K562 (cell line): ENCODE measurements around the gene TMEM185B. TPM values are rescaled to one million over a fixed set of nuclear protein-coding genes. Genes with fewer than 3 reads are reported as not detected.

Experiments
- CHAMP1 ChIP-seq: fragments of 450-650 bp; IDR thresholded peaks from 2 replicates; pipeline ENCODE4 v1.6.1; 2016; ENCODE audit warnings: mild to moderate bottlenecking
- CTBP1 ChIP-seq: fragments of 450-650 bp; IDR thresholded peaks from 2 replicates; pipeline ENCODE4 v1.6.1; 2016; ENCODE audit warnings: borderline replicate concordance
- CTCFL ChIP-seq: IDR thresholded peaks from 2 replicates; pipeline ENCODE4 v1.6.1; 2011; ENCODE audit warnings: borderline replicate concordance, low read depth, mild to moderate bottlenecking, moderate library complexity, low read length; ENCODE audit not compliant: insufficient read depth, poor library complexity, severe bottlenecking
- DPF2 ChIP-seq: fragments of 450-650 bp; IDR thresholded peaks from 2 replicates; pipeline ENCODE4 v1.6.1; 2016
- FOSL1 ChIP-seq: fragments of 200-800 bp; sonication (Bioruptor generic); conservative IDR thresholded peaks from 2 replicates; pipeline ENCODE4 v1.6.1; 2016; ENCODE audit warnings: missing genetic modification characterization, missing compliant biosample characterization
- HNRNPUL1 ChIP-seq: fragments of 200-400 bp; formaldehyde crosslinking; IDR thresholded peaks from 2 replicates; pipeline ENCODE4 v1.6.1; 2017; ENCODE audit warnings: low read length
- NFIC ChIP-seq: fragments of 450-650 bp; IDR thresholded peaks from 2 replicates; pipeline ENCODE4 v1.6.1; 2017; ENCODE audit warnings: mild to moderate bottlenecking, inconsistent platforms
- PHTF2 ChIP-seq: fragments of 250-450 bp; sonication (Bioruptor Pico); IDR thresholded peaks from 2 replicates; pipeline ENCODE4 v1.5.0; 2021; ENCODE audit warnings: mild to moderate bottlenecking
- POLR2AphosphoS5 ChIP-seq: IDR thresholded peaks from 2 replicates; pipeline ENCODE4 v1.6.1; 2011; ENCODE audit warnings: mild to moderate bottlenecking, low read depth, low read length, moderate library complexity; ENCODE audit not compliant: control insufficient read depth, insufficient read depth
- SAP30 ChIP-seq: fragments of 200-600 bp; sonication (generic); IDR thresholded peaks from 2 replicates; pipeline ENCODE4 v1.6.1; 2012; ENCODE audit warnings: borderline replicate concordance, low read depth, mild to moderate bottlenecking, moderate library complexity, low read length, control low read depth, inconsistent platforms; ENCODE audit not compliant: insufficient read depth, poor library complexity, severe bottlenecking
- TRIM28 ChIP-seq: fragments of 450-650 bp; IDR thresholded peaks from 2 replicates; pipeline ENCODE4 v1.6.1; 2017
- XRCC4 ChIP-seq: IDR thresholded peaks from one replicate; pipeline ENCODE4 v1.6.1; 2011; ENCODE audit not compliant: insufficient read depth, insufficient read length; ENCODE audit errors: extremely low read depth
- ZNF263 ChIP-seq: sonication (generic); formaldehyde crosslinking; IDR thresholded peaks from 2 replicates; pipeline ENCODE4 v1.8.0; 2022; ENCODE audit warnings: mild to moderate bottlenecking, missing genetic modification reagents, borderline replicate concordance
- ZNF778 ChIP-seq: fragments of 450-650 bp; formaldehyde crosslinking; IDR thresholded peaks from 2 replicates; pipeline ENCODE4 v1.4.0; 2020; ENCODE audit warnings: mild to moderate bottlenecking, moderate library complexity
- polyA plus RNA-seq, 8 experiments: library from polyadenylated mRNA; depleted of rRNA in 4 of 8; stranded (reverse) in 5 of 8; unstranded in 3 of 8; fragments of >200 nt; fragmentation: Nextera tagmentation in 2 of 8; fragmentation: Illumina TruSeq in 1 of 8; extraction: Ambion mirVana in 2 of 8; extraction: Trizol in 1 of 8; gene quantifications; 2 replicates each; pipeline versions ENCODE4 v1.2.1 to v1.2.3, GENCODE V29; 2011 to 2014; ENCODE audit warnings: inconsistent platforms in 1 of 8, missing spikeins in 1 of 8
- total RNA-seq, 7 experiments: library from RNA; depleted of rRNA in 6 of 7; stranded (reverse); fragments of >200 nt in 6 of 7; fragmentation: Illumina TruSeq in 2 of 7; extraction: Trizol in 2 of 7; gene quantifications; 2 replicates each; pipeline versions ENCODE4 v1.2.1 to v1.2.3, GENCODE V29; 2011 to 2021; ENCODE audit warnings: low replicate concordance in 1 of 7
- TF ChIP-seq, protein P1 (sequence below): fragments of 250-450 bp; sonication (Bioruptor Pico); IDR thresholded peaks from 2 replicates; pipeline ENCODE4 v1.5.0; 2021; ENCODE audit warnings: mild to moderate bottlenecking, borderline replicate concordance
- TF ChIP-seq, protein P2 (sequence below): fragments of 250-450 bp; sonication (Bioruptor Pico); IDR thresholded peaks from 2 replicates; pipeline ENCODE4 v1.8.0; 2021; ENCODE audit warnings: moderate library complexity, mild to moderate bottlenecking, inconsistent platforms
- TF ChIP-seq, protein P3 (sequence below): IDR thresholded peaks from 2 replicates; pipeline ENCODE4 v1.6.1; 2012; ENCODE audit warnings: low read depth, low read length, improper control_type of control experiment, borderline replicate concordance

TMEM185B gene
- total and polyA plus RNA-seq, 9 of the 15 experiments (the other 6 are each of a cell fraction or from before 2014, with no cell fraction given): 2.9 to 28.2 (median 11.5) TPM

- TF ChIP-seq, protein P1, sequence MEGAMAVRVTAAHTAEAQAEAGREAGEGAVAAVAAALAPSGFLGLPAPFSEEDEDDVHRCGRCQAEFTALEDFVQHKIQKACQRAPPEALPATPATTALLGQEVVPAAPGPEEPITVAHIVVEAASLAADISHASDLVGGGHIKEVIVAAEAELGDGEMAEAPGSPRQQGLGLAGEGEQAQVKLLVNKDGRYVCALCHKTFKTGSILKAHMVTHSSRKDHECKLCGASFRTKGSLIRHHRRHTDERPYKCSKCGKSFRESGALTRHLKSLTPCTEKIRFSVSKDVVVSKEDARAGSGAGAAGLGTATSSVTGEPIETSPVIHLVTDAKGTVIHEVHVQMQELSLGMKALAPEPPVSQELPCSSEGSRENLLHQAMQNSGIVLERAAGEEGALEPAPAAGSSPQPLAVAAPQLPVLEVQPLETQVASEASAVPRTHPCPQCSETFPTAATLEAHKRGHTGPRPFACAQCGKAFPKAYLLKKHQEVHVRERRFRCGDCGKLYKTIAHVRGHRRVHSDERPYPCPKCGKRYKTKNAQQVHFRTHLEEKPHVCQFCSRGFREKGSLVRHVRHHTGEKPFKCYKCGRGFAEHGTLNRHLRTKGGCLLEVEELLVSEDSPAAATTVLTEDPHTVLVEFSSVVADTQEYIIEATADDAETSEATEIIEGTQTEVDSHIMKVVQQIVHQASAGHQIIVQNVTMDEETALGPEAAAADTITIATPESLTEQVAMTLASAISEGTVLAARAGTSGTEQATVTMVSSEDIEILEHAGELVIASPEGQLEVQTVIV (CRISPR knock-in tag): no peak
- TF ChIP-seq FOSL1 (tag) (peak; percentile 86), CTCFL (no peak), ZNF263 (CRISPR knock-in tag) (peak; percentile 79; the same call in 1 of the 2 replicates), CTBP1 (peak; percentile 60), XRCC4 (no peak), TRIM28 (no peak), SAP30 (no peak), POLR2AphosphoS5 (no peak), NFIC (no peak), DPF2 (0 out of 2 replicates have a peak, but pooled peaks have one; percentile 47), ZNF778 (CRISPR knock-in tag) (no peak), CHAMP1 (no peak), HNRNPUL1 (no peak), PHTF2 (CRISPR knock-in tag) (no peak)
- TF ChIP-seq, protein P2, sequence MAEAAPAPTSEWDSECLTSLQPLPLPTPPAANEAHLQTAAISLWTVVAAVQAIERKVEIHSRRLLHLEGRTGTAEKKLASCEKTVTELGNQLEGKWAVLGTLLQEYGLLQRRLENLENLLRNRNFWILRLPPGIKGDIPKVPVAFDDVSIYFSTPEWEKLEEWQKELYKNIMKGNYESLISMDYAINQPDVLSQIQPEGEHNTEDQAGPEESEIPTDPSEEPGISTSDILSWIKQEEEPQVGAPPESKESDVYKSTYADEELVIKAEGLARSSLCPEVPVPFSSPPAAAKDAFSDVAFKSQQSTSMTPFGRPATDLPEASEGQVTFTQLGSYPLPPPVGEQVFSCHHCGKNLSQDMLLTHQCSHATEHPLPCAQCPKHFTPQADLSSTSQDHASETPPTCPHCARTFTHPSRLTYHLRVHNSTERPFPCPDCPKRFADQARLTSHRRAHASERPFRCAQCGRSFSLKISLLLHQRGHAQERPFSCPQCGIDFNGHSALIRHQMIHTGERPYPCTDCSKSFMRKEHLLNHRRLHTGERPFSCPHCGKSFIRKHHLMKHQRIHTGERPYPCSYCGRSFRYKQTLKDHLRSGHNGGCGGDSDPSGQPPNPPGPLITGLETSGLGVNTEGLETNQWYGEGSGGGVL (CRISPR knock-in tag): no peak
- TF ChIP-seq, protein P3, sequence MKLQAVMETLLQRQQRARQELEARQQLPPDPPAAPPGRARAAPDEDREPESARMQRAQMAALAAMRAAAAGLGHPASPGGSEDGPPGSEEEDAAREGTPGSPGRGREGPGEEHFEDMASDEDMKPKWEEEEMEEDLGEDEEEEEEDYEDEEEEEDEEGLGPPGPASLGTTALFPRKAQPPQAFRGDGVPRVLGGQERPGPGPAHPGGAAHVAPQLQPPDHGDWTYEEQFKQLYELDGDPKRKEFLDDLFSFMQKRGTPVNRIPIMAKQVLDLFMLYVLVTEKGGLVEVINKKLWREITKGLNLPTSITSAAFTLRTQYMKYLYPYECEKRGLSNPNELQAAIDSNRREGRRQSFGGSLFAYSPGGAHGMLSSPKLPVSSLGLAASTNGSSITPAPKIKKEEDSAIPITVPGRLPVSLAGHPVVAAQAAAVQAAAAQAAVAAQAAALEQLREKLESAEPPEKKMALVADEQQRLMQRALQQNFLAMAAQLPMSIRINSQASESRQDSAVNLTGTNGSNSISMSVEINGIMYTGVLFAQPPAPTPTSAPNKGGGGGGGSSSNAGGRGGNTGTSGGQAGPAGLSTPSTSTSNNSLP: no peak
Measured at GRCh38 chr2:120237491-120237902, 14.3 kb upstream of the TMEM185B start (continued).
